NCI-H128 (cell line): ENCODE data around the gene GATA2.

Experiments used
- DNase-seq: peaks from one replicate; lab custom pipeline; 2025; ENCODE audit not compliant: unreplicated experiment; lab: John Stamatoyannopoulos, UW

GATA2 gene

DNA sequence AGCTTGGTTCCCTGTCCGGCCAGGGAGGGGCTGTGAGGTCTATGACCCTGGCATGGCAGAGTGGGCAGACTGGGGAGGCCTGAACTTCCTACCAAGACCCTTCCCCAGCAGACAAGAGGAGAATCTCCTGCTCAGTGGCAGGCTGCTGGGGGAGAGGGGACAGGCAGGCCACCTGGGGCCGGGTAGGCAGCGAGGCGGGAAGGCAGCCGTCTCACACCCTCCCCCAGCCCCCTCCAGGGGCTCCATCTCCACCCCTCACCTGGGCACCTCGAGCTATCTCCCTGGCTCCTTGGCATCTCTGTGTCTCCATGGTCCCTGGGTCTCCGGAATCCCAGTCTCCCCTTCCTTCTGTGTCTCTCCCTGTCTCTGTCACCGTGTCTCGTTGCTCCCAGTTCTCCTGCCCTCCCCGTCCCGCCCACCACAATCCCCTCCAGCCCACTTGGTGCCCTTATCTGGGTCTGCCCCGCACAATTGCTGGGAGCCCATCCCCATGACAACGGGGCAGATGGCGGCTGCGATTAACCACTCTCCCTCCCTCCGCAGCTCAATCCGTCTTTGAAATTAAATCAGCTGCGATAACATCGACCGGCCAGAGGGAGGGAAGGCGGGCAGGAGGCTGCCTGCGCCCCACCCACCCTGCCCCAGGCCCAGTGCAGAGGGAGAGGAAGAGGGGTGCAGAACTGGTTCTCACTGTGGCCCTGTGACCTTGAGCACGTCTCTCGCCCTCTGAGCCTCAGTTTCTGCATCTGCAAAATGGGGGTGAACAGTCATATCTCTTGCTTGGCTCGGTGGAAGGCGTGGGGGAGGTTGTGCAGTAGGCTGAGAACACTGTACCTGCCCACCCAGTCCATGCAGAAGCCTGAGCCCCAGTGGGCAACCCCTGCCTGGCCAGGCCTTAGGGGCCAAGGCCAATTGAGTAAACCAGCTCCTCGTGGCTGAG, 36.0 kb downstream of the GATA2 start:
- DNase-seq, result no peak

DNA sequence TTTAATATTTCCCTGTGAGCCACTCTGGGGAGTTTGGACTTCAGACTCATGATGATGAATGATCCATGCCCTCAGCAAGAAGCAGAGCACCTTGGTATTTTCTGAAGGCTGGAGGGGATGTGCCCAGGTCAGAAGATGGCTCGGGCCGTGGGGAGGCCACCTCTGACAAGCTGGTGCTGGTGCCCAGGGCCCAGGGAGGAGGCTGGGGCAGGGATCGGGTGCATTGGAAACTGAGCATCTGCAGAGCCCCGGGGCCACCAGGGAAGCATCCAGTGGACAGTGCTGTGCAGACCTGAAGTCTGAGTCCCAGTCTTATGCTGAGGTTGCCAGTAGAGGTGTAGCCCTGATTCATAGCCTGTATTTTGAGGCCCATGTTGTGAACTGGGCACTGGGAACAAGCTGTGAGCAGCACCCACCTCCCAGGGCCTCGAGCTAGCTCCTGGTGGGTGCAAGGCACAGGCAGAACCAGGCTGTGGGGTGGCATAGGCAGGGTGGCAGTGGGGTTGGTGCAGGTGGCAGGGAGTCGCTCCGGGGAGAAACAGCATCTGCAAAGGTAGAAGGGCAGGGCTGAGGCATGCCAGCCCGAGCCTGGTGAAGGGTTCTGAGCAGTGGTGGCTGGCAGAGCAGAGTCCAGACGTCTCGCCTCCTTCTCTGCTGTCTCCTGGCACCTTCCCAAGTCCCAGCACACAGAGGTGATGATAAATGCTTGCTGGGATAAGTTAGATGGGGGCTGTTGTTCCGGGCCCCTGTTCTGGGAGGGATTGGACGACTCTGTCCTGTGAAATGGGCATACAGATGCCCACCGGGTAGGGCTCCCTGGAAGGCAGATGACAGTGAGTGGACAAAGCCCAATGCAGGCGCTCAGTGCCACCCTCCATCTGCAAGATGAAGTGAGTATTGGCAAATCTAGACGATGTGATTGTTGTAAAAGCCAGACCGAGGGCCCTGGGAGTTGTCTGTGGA, 36.9 kb downstream of the GATA2 start:
- no peak for DNase-seq

DNA sequence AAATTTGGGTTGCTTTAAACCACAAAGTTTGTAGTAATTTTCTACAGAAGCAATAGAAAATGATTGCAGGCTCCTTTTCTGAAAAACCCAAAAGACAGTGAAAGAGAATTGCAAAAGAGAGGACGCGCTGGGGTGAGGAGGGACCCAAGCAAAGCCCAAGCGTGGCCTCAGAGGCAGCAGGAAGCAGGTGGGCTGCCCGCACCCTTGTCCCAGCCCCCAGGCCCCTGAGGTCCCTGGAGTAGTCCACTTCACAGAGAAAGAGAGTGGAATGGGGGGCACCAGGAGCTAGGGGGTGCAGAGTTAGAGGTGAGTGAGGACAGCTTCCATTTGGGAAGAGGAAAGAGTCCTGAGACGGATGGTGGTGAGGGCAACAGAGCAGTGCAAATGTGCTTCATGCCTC, 37.9 kb downstream of the GATA2 start:
- no peak for DNase-seq

DNA sequence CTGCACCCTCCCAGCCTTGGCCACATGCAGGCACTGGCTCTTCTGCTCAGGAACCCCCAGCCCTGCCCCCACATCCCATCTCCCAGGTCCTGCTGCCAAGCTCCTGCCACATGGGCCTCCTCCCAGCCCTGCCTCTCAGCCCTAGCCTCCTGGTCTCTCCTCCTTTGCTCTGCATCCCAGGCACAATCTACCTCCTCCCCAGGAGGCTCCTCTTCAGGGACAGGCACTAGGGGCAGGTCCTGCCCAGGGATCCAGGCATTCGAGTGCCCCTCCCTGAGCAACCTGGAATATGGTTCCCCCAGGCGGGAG, 38.7 kb downstream of the GATA2 start:
- no peak for DNase-seq

DNA sequence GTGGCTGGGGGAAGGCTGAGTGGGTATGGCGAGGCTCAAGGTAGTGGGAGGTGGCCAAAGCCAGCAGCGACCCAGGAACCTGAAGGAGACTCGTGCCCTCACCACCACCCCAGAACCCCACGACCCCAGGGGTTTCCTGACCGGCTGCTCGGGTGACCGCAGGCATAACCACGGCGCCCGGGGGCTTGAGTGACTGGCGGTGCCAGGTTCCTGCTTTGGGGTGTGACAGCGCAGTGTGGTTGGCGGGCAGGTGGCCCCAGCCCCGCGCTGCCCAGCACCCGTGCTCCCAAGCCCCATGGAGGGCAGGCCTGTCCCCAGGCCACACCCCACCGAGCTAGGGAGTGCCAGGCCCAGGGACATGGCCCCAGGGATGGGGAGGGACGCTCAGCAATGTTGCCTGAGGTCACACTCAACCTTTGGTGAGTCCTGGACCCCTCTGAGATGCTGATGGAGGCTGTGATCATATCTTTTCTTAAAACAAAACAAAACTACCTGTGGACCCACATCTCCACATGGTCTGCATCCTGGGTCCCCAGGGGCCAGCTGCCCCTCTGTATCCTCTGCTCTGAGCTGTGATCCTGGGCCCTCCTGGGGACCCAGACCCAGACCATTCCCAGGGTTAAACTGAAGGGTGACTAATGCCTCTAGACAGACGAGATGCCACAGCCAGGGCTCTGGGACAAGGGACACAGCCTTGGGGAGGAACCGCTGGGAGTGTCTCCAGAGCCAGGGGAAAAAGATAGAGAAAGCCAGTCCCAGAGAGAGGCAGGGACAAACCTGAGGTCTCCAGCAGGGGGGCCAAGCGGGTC, 39.3 kb downstream of the GATA2 start:
- DNase-seq, result no peak

DNA sequence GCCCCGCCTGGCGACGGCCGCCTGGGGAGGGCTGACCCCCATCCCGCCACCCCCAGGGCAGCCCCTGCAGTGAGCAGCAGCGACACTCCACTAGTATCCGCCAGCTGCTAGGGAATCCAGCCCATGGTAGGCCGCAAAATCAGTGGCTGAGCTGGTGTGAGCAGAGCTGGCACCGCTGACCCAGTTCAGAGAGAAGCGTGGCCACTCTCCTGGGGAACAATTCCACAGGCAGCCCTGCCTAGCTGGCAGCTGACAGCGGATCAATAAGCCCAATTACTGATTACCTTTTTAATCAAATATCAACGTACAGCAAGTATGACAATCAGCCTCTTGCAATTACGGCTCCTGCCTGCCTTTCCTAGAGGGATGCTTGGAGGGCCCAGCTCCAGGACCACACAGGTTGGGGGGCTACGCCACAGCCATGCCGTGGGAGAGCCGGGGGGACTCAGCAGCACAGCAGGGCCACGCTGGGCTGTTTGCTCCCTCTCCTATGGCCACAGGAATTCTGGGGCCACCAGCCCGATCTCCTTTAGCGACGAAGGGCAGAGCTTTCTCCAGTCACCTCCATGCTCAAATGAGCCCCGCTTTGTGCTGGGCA, 40.2 kb downstream of the GATA2 start:
- no peak for DNase-seq

DNA sequence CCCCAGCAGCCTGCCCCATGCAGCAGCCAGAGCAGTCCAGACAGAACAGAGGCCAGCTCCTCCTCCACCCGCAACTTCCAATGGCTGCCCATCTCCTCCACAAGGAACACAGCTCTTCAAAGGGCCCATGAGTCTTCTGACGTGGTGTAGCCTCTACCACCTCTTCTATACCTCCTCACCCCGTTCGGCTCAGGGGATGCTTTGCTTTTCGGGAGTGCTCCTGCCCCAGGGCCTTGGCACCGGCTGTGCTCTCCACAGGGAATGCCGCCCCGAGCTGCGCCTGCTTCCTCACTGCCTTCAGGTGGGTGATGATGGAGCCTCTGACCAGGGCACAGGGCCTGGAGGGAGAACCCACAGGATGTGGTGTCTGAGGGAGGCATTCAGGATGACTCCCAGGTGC, 40.9 kb downstream of the GATA2 start:
- DNase-seq, result no peak

DNA sequence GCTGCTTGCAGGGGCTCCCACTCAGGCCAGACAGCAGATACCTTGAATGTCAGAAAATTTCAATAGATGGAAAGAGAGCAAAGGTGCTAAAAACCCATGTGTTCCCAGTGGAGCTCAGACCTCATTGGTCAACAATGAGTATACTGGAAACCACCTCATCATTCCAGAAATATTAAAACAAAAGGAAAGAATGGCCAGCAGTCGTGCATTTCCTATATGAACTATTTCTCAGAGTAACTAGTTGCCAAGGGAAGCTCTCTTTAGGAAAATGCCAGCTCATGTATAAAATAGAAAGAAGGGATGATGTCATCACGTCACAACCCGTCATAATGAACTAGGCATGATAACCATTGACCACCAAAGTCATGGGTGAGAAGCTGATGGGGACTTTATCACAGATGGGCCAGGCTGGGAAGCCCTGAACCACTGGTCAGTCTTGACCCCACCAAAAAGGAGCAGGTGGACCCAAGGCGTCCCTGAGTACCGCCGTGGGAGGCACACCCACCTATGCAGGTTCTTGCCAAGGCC, 43.8 kb downstream of the GATA2 start:
- DNase-seq, result no peak

DNA sequence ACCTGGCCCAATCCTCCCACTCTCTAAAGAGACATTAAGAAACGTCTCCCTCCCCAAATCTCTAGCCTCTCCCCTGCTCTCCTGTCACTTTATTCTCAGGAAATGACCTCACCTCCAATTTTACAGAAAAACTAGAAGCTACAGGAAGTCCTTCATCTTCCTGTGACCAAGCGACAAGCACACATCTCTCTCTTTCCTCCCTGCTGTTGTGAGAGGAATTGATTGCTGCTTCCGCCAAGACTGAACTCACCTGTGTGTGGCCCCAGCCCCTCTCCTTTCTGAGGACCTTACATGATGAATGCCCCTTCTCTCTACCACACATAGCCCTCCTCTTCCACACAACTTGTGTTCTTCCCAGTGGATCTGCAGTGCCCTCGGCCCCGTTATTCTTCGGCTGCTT, 44.5 kb downstream of the GATA2 start:
- no peak for DNase-seq

DNA sequence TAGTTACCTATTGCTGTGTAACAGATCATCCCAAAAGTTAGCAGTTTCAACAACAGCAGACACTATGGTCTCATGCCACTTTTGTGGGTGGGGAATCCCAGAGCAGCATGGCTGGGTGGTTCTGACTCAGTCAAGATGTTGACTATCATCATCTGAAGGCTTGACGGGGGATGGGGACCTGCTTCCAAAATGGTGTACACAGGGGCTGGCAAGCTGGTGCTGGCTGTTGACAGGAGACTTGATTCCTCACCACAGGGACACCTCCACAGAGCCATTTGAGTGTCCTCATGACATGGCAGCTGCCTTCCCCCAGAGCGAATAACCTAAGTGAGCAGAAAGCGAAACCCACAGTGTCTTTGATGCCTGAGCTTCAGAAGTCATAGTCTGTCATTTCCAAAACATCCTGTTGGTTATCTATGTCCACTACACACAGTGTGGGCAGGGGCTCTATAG, 45.4 kb downstream of the GATA2 start:
- no peak for DNase-seq

DNA sequence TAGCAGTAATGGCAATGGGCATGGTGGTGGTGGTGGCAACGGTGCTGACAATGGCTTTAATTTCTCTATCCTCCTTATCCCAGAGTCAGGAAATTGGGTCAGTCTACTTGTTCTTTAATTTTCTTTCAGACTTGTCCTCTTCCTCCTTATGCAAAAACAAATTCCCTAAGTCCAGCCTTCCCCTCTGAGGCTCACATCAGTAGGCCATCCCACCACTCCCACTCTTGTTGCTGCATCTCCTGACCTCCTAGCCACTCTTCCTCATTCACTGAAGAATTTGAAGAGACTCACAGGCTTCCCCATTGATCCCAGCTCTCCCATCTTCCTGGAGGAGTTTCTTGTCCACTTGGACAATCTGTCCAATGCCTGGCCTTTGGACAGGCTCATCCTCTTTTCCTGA, 46.2 kb downstream of the GATA2 start:
- no peak for DNase-seq

DNA sequence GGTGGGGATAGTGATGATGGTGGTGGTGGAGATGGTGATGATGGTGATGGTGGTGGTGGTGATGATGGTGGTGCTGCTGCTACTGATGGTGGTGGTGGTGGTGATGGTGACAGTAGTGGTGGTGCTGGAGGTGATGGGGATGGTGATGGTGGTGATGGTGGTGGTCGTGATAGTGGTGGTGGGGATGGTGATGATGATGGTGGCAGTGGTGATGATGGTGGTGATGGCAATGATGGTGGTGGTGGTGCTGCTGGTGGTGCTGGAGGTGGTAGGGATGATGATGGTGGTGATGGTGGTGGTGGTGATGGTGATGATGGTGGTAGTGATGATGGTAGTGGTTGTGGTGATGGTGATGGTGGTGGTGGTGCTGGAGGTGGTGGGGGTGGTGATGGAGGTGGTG, 47.6 kb downstream of the GATA2 start:
- no peak for DNase-seq

DNA sequence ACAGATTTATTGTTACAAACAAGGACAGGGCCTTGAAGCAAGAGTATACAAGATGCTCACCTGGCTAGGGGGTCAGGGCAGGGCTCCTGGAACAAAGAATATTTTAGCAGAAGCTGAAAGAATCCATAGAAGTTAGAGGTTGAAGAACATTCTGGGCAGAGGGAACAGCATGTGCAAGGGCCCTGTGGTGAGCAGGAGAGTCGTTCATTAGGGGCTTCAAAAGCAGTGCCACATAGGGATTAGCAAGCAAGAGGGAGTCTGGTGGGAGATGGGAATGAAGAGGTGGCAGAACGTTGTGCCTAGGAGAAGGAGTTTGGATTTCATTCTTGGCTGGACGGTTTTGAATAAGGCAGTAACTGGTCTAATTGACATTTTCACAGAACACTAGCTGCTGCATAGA, 49.2 kb downstream of the GATA2 start:
- no peak for DNase-seq

DNA sequence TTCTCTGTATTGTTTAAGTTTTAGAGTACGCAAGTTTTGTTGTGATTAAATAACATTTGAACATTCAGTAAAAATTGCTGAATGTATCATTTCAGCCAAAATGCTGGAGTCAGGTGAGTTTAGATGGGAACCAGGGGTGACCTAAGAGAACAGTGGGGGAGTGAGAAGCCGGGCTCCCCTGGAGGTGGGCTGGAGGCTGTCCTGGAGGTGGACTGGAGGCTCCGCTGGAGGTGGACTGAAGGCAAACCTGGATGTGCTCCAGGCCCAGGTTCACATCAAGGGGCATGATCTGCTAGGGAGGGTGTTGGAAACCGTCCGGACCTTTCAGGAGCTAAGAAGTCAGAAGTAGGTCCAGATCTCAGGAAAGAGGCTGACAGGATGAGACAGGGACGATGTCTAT, 50.1 kb downstream of the GATA2 start:
- no peak for DNase-seq

DNA sequence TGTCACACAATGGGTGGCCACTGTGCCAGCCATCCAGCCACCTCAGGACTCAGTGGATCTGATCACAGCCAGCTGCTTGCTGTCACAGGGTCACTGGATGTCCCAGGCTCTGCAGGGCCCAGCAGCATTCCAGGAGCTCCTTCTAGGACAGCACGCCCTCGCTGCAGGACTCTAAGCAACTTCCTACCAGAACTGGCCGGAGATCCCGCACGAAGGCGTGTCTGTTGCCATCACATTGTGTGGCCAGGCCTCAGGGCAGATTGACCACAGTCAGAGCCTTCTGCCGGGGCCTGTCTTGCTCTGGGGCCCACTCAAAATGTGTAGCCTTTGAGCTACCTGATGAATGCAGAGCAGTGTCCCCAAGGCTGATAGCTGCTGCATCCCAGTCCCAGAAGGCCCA, 50.9 kb downstream of the GATA2 start:
- DNase-seq, result no peak

DNA sequence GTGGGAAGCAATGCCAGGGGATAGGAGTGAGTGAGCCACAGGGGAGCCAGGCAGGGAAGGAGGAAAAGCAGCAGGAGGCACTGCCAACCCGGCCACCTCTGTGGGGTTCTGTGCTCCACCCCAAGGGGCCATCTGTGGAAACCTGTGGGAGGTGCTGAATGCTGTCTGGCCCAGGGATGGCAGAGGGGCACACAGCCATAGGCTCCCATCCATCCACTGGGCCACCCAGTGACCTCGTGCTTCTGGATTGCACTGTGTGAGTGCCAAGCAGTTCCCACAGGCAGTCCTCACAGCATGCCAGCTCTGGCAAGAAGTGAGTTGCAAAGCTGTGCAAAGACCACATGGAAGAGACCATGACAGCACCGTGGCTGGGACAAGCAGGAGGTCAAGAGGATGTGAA, 53.8 kb downstream of the GATA2 start:
- no peak for DNase-seq

DNA sequence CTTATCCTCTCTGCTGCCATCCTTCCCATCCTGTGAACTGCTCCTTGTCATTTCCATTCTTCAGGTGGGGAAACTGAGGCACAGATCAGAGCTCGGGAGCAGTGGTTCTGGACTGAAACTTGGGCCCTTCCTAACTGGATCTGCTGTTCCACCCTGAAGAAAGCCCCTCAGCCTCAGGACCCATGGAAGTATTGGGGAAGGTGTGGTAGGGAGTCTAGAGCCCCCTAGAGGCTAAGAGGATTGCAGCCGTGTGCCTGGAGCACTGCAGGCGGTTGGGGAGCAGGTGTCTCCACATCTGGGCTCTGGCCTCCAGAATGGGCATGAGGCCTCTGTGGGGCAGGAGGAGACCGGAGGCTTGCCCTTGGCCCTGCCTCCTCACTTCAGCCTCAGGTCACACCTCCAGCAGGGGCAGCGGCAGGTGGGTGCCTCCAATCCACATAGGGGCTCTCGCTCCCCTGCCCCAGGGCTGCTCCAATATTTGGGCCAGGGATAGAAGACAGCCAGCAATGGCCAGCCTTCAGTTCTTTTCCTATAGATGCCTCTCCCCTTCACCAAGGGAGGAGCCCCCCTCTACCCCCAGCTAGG, 54.4 kb downstream of the GATA2 start:
- no peak for DNase-seq

DNA sequence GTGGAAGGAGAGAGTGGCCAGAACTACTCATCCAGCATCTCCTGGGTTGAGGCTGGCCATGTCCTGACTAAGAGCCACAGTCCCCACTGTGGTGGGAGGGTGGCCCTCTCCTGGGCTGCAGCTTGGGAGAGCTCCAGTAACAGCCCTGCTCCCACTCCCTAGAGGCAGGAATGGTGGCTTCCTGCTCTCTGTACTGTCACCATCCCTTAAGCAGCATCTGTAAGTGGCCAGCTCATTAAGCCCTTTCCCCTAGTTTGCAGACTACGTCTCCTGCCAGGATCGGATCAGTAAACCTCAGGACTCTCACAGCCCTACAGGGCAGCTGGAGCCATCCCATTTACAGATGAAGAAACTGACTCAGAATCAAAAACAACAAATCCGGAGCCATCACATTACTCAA, 56.8 kb downstream of the GATA2 start:
- no peak for DNase-seq

DNA sequence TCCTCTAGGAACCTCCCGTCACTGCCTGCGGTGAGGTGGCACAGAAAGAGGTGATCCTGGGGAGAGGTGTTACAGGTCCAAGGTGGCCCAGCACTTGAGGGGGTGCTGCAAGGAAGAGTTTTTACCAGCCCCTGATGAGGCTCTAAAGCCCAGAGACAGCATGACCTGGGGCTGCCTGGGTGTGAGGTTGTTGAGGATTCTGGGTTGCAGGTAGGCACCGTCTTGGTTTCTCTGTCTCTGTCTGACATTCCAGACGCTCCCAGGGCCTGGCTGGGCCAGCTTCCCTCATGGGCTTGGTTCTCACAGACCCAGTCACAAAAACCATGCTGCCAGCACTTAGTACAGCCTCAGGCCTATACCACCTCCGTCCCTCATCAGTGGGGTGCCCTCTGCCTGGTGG, 57.4 kb downstream of the GATA2 start:
- DNase-seq, result no peak

DNA sequence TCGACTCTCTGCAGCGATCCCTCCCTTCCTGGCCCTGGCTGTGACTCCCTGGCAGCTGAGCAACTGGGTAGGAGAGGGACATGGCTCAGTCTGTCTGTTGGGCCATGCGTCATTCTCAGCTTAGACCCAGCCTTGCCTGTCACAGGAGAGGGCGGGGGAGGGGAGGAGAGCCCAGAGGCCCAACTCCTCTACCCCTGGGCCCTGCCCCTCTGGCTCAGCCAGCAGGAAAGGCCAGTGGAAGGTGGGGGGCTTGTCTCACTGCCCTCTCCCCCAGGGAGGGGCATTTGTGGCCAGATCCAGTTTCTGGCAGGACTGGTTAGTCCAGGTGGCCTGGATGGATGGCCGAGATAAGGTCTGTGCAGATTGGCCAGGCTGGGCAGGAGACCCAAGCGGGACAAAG, 57.9 kb downstream of the GATA2 start:
- DNase-seq, result no peak
